ENCODE results near the gene TCEANC2.
"Not testable (repeated sequence)": the region's sequence is repeated elsewhere in the genome, so short reads cannot be mapped to it uniquely, and the experiment has no call there.

TCEANC2 gene

DNA sequence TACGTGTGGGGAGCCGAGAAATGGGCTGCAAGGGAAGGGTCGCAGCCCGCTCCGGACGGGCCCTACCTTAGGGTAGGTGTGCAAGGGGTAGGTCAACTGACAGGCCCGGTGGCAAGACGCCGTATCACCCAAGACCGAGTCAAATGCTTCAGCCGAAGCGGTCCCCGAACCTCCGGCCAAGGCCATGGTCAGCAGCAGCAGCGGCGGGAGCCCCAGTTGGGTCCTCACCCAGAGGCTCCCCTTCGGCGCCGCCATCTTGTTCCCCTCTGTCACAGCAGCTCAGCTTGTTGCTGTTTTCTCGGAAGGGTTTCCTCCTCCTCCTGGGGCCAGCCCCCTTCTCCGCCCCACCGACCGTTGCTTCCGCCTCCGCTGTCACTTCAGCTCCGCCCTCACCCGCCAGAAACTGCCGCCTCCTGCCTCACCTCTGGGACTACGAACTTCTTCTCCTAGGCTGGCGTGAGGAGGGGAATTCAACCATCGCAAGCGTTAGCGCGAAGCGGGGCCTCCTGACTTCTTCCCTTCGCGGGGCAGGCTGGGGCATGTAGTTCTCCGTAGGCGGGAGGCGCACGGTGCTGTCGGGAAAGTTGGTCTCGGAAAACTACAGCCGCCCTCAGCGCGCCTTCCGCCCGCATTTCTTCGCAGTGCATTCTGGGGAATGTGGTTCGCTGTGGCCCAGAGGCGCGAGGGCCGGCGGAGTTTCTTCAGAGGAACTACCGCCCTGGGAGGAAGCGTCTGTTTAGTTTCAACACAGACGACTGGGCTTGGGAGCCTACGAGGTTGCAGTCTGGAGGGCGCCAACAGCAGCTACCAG lies at the start of gene TCEANC2, which contains the start of gene TMEM59:
Gene TCEANC2, plus strand, starts transcription at position 675 of the 811 bp plus-strand sequence. CDS start 815 bp downstream, outside the sequence.
Gene TMEM59, minus strand, starts transcription at position 271 of the 811 bp plus-strand sequence. Its CDS starts 16 bp downstream, at position 255.
- Histone ChIP-seq H3K27ac (peak within 1 kb of the TSS; percentile 97), H3K4me1 (ENCODE audit: control insufficient read depth in 1 of 2, insufficient read depth in 1 of 2, low read depth in 1 of 2, low read length in 1 of 2) (peaks cover 32 to 45% of the 10 kb centered on the region in 2 experiments), H3K9me3 (no peaks in the 10 kb centered on the region), H3K36me3 (peaks cover 6% of the 10 kb centered on the region), H3K27me3 (no peaks in the 10 kb centered on the region), H3K4me3 (ENCODE audit: low read depth in 1 of 2, low read length in 1 of 2) (peak within 1 kb of the TSS; percentile 94 to 95)
- TF ChIP-seq, protein P1, sequence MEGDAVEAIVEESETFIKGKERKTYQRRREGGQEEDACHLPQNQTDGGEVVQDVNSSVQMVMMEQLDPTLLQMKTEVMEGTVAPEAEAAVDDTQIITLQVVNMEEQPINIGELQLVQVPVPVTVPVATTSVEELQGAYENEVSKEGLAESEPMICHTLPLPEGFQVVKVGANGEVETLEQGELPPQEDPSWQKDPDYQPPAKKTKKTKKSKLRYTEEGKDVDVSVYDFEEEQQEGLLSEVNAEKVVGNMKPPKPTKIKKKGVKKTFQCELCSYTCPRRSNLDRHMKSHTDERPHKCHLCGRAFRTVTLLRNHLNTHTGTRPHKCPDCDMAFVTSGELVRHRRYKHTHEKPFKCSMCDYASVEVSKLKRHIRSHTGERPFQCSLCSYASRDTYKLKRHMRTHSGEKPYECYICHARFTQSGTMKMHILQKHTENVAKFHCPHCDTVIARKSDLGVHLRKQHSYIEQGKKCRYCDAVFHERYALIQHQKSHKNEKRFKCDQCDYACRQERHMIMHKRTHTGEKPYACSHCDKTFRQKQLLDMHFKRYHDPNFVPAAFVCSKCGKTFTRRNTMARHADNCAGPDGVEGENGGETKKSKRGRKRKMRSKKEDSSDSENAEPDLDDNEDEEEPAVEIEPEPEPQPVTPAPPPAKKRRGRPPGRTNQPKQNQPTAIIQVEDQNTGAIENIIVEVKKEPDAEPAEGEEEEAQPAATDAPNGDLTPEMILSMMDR (IDR thresholded peaks at IDR 0.05), result peak; percentile 69

- H3K27me3 ChIP-seq; H3K4me1 ChIP-seq (ENCODE audit: control insufficient read depth in 1 of 2, insufficient read depth in 1 of 2, low read depth in 1 of 2, low read length in 1 of 2); H3K4me3 ChIP-seq (ENCODE audit: low read depth in 1 of 2, low read length in 1 of 2); H3K27ac ChIP-seq; H3K36me3 ChIP-seq; H3K9me3 ChIP-seq: not testable (repeated sequence)
Observed at GRCh38 chr1:54003750-54004480, 49.5 kb upstream of the TCEANC2 start.

GRCh38 chr1:54004481-54005049 lies 48.8 kb upstream of the TCEANC2 start:
- Histone ChIP-seq H3K9me3 (no peaks in the 10 kb centered on the region), H3K36me3 (no peaks in the 10 kb centered on the region)

GRCh38 chr1:54006508-54006907 lies 46.9 kb upstream of the TCEANC2 start:
- Histone ChIP-seq H3K9me3 (no peaks in the 10 kb centered on the region), H3K27me3 (peaks cover 4% of the 10 kb centered on the region), H3K36me3 (no peaks in the 10 kb centered on the region), H3K4me3 (ENCODE audit: low read depth in 1 of 2, low read length in 1 of 2) (no peak overlapping the region), H3K4me1 (ENCODE audit: control insufficient read depth in 1 of 2, insufficient read depth in 1 of 2, low read depth in 1 of 2, low read length in 1 of 2) (no peaks in the 10 kb centered on the region), H3K27ac (no peak overlapping the region)
- TF ChIP-seq, protein P1 (IDR thresholded peaks at IDR 0.05), result no peak

More at GRCh38 chr1:54004481-54005049, 48.8 kb upstream of the TCEANC2 start:
- Histone ChIP-seq H3K27ac (no peak overlapping the region), H3K4me3 (ENCODE audit: low read depth in 1 of 2, low read length in 1 of 2) (no peak overlapping the region), H3K27me3 (peaks cover 4% of the 10 kb centered on the region), H3K4me1 (ENCODE audit: control insufficient read depth in 1 of 2, insufficient read depth in 1 of 2, low read depth in 1 of 2, low read length in 1 of 2) (no peaks in the 10 kb centered on the region)
- TF ChIP-seq, protein P1 (IDR thresholded peaks at IDR 0.05), result no peak

DNA sequence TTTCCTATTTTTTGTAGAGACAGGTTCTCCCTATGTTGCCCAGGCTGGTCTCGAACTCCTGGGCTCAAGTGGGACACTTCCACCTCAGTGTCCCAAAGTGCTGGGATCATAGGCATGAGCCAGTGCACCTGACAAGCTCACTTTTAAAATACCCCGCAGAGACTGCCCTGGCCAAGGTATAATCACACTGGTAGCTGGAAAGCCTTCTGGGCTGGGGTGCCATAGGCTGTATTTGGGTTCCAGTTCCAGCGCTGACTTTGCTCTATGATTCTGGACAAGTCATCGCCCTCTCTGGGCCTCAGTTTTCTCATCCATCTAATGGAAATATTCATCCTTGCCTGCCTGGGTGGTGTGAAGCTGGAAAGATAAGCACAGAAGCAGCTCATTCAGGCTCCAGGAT lies 45.8 kb upstream of the TCEANC2 start:
- no peak overlapping the region for H3K27ac ChIP-seq
- H3K4me1 ChIP-seq (ENCODE audit: control insufficient read depth in 1 of 2, insufficient read depth in 1 of 2, low read depth in 1 of 2, low read length in 1 of 2), result no peaks in the 10 kb centered on the region
- H3K27me3 ChIP-seq, result no peaks in the 10 kb centered on the region
- no peaks in the 10 kb centered on the region for H3K36me3 ChIP-seq
- H3K4me3 ChIP-seq (ENCODE audit: low read depth in 1 of 2, low read length in 1 of 2), result no peak overlapping the region
- no peaks in the 10 kb centered on the region for H3K9me3 ChIP-seq
- TF ChIP-seq, protein P1 (IDR thresholded peaks at IDR 0.05), result no peak
